Measurements from ENCODE around the gene C2orf80. TPM values are rescaled to one million over a fixed set of nuclear protein-coding genes. Genes with fewer than 3 reads are reported as not detected.

The C2orf80 gene
- polyA plus RNA-seq, 1 of the 3 experiments (the other 2 are of a cell fraction) = not detected

DNA sequence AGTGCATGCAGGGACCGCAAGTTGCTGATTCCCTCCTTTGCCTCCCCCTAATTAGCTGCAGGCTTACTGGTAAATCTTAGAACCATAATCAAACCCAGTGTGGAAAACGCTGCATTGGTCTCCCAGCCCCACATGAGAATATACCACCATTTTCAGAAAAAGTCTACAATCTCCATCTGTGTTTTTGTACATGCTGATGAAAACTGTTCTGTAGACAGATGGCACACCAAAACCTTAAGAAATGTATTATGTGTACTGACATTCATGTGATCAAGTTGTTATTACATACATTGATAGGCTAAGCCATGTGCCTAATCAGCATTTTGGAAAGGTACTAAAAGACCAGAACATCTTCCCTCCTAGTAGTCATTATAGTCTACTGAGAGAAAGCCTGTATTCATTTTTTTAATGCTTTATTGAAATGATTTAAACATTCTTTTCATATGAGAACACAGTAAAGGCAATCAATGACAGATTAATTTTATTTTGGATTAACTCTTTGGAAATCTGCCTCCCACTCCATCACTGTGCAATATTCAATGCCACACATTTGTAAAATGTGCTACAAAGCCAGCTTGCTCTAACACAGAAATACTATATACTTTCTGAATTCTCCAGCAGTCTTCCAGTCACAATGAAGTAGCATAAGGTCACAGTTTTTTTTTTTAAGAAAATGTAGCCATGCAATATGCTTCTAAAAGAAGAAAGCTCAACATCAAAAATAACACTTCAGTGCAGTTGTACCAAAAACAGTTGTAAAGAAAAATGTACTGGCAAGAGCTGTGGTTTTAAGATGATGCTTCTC lies 24.7 kb downstream of the C2orf80 start:
- Histone ChIP-seq H3K9me2 (no peaks in the 10 kb centered on the region), H3K79me2 (ENCODE audit: insufficient read depth) (no peaks in the 10 kb centered on the region), H2AFZ (ENCODE audit: low read depth) (no peak overlapping the region), H3K4me1 (ENCODE audit: control insufficient read depth in 1 of 2, insufficient read depth in 2 of 2, low read depth in 1 of 2, low read length in 1 of 2) (no peaks in the 10 kb centered on the region), H3K36me3 (replicated peaks in 1 of 2; ENCODE audit: control insufficient read depth in 1 of 2, insufficient read depth in 2 of 2, low read length in 1 of 2) (no peaks in the 10 kb centered on the region), H3F3A (replicated peaks; ENCODE audit: insufficient read depth) (no peaks in the 10 kb centered on the region), H3K9ac (no peak overlapping the region), H3K27ac (ENCODE audit: low read depth in 2 of 2, low read length in 1 of 2) (no peak overlapping the region), H3K27me3 (ENCODE audit: insufficient read depth) (no peaks in the 10 kb centered on the region), H3K4me3 (ENCODE audit: low read depth in 2 of 2, low read length in 1 of 2) (no peak overlapping the region), H3K4me2 (no peak overlapping the region), H4K20me1 (ENCODE audit: insufficient read depth) (no peaks in the 10 kb centered on the region), H3K9me3 (no peaks in the 10 kb centered on the region)
- ChIA-PET CTCF (interaction anchor here (0.8 to 4.4 kb wide), 2 partner anchors 10 to 72 kb away, joined by 3 to 28 read pairs; no protein-coding TSS in a partner anchor), POLR2A (no interaction called here)
- DNase-seq = no peak
- no peak for TF ChIP-seq PBX3 (IDR thresholded peaks at IDR 0.05)
- no peak for TF ChIP-seq FOSL2 (IDR thresholded peaks at IDR 0.05; ENCODE audit: borderline replicate concordance, low read depth)
- no peak for TF ChIP-seq TEAD4 (IDR thresholded peaks at IDR 0.05; ENCODE audit: borderline replicate concordance, insufficient read depth)
- no peak for TF ChIP-seq TCF12 (IDR thresholded peaks at IDR 0.05)
- 82% methylated on average over 2 of the region's 2 CpGs for WGBS (ENCODE audit: low lambda C conversion rate)

GRCh38 chr2:208163489-208163888 lies 26.3 kb downstream of the C2orf80 start, which contains the start of gene CRYGA:
CRYGA (minus strand) TSS chr2:208163589; CDS start chr2:208163556, 33 bp downstream.
- DNase-seq = no peak
- no peaks in the 10 kb centered on the region for H3K36me3 ChIP-seq (replicated peaks in 1 of 2; ENCODE audit: control insufficient read depth in 1 of 2, insufficient read depth in 2 of 2, low read length in 1 of 2)
- H3K4me3 ChIP-seq (ENCODE audit: low read depth in 2 of 2, low read length in 1 of 2) = no peak within 1 kb of the TSS
- no peak within 1 kb of the TSS for H3K9ac ChIP-seq
- H3K9me3 ChIP-seq = no peaks in the 10 kb centered on the region
- H3K79me2 ChIP-seq (ENCODE audit: insufficient read depth) = no peaks in the 10 kb centered on the region
- no peaks in the 10 kb centered on the region for H3K4me1 ChIP-seq (ENCODE audit: control insufficient read depth in 1 of 2, insufficient read depth in 2 of 2, low read depth in 1 of 2, low read length in 1 of 2)
- no peaks in the 10 kb centered on the region for H3K9me2 ChIP-seq
- ChIA-PET CTCF (interaction anchor here (4.4 kb wide), 1 partner anchor 12 kb away, joined by 28 read pairs; no protein-coding TSS in a partner anchor), POLR2A (no interaction called here)
- H4K20me1 ChIP-seq (ENCODE audit: insufficient read depth) = no peaks in the 10 kb centered on the region
- no peak within 1 kb of the TSS for H2AFZ ChIP-seq (ENCODE audit: low read depth)
- WGBS (ENCODE audit: low lambda C conversion rate) = 56% methylated on average over 2 of the region's 2 CpGs
- no peaks in the 10 kb centered on the region for H3F3A ChIP-seq (replicated peaks; ENCODE audit: insufficient read depth)
- no peak within 1 kb of the TSS for H3K27ac ChIP-seq (ENCODE audit: low read depth in 2 of 2, low read length in 1 of 2)
- no peak within 1 kb of the TSS for H3K4me2 ChIP-seq
- no peaks in the 10 kb centered on the region for H3K27me3 ChIP-seq (ENCODE audit: insufficient read depth)
- TF ChIP-seq RAD21 (IDR thresholded peaks at IDR 0.05; ENCODE audit: low read length) (no peak), YY1 (IDR thresholded peaks at IDR 0.05; ENCODE audit: low read depth) (no peak), GATA2 (CRISPR knock-in tag; IDR thresholded peaks at IDR 0.05) (no peak), SIN3A (IDR thresholded peaks at IDR 0.05; ENCODE audit: borderline replicate concordance, low read depth, low read length) (no peak), PBX3 (IDR thresholded peaks at IDR 0.05) (no peak), MXI1 (IDR thresholded peaks at IDR 0.05; ENCODE audit: low read depth, low read length) (no peak), FOSL2 (IDR thresholded peaks at IDR 0.05; ENCODE audit: borderline replicate concordance, low read depth) (no peak), TCF12 (IDR thresholded peaks at IDR 0.05) (no peak), IRF3 (IDR thresholded peaks at IDR 0.05; ENCODE audit: low read depth, low read length) (no peak), POLR2AphosphoS5 (IDR thresholded peaks at IDR 0.05; ENCODE audit: low read depth, low read length) (no peak), CHD2 (IDR thresholded peaks at IDR 0.05; ENCODE audit: low read length, partially characterized antibody) (no peak), MEF2A (IDR thresholded peaks at IDR 0.05; ENCODE audit: borderline replicate concordance, low read depth) (no peak), ELF1 (IDR thresholded peaks at IDR 0.05) (no peak)
- TF ChIP-seq, protein P1, sequence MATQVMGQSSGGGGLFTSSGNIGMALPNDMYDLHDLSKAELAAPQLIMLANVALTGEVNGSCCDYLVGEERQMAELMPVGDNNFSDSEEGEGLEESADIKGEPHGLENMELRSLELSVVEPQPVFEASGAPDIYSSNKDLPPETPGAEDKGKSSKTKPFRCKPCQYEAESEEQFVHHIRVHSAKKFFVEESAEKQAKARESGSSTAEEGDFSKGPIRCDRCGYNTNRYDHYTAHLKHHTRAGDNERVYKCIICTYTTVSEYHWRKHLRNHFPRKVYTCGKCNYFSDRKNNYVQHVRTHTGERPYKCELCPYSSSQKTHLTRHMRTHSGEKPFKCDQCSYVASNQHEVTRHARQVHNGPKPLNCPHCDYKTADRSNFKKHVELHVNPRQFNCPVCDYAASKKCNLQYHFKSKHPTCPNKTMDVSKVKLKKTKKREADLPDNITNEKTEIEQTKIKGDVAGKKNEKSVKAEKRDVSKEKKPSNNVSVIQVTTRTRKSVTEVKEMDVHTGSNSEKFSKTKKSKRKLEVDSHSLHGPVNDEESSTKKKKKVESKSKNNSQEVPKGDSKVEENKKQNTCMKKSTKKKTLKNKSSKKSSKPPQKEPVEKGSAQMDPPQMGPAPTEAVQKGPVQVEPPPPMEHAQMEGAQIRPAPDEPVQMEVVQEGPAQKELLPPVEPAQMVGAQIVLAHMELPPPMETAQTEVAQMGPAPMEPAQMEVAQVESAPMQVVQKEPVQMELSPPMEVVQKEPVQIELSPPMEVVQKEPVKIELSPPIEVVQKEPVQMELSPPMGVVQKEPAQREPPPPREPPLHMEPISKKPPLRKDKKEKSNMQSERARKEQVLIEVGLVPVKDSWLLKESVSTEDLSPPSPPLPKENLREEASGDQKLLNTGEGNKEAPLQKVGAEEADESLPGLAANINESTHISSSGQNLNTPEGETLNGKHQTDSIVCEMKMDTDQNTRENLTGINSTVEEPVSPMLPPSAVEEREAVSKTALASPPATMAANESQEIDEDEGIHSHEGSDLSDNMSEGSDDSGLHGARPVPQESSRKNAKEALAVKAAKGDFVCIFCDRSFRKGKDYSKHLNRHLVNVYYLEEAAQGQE (IDR thresholded peaks at IDR 0.05; ENCODE audit: low read depth, low read length) = no peak
- TF ChIP-seq, protein P2, sequence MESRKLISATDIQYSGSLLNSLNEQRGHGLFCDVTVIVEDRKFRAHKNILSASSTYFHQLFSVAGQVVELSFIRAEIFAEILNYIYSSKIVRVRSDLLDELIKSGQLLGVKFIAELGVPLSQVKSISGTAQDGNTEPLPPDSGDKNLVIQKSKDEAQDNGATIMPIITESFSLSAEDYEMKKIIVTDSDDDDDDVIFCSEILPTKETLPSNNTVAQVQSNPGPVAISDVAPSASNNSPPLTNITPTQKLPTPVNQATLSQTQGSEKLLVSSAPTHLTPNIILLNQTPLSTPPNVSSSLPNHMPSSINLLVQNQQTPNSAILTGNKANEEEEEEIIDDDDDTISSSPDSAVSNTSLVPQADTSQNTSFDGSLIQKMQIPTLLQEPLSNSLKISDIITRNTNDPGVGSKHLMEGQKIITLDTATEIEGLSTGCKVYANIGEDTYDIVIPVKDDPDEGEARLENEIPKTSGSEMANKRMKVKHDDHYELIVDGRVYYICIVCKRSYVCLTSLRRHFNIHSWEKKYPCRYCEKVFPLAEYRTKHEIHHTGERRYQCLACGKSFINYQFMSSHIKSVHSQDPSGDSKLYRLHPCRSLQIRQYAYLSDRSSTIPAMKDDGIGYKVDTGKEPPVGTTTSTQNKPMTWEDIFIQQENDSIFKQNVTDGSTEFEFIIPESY (IDR thresholded peaks at IDR 0.05; ENCODE audit: borderline replicate concordance, low read depth) = no peak
